Measurements from ENCODE around the gene KCNMA1. TPM values are rescaled to one million over a fixed set of nuclear protein-coding genes. Genes with fewer than 3 reads are reported as not detected.

KCNMA1 gene
- total RNA-seq, 1 experiment from 2014 or later = 0.49 TPM

DNA sequence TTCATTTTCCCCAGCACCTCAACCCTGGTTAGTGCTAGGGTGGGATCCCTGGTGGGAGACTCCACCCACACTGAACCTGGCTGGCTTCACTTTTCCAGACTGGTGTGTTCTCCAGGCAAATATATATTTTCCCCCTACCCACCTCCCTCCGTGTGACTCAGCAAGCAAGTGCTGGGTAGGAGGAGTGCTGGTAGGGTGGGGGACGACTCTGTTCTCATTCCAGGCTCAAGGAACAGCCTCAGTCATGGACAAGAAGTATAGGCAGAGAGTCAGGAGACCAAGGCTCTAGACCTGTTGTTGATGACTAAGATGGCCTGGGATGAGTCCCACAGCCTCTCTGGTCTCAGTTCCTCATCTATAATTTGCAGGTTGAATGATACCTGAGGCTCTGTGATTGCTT lies 328.1 kb downstream of the KCNMA1 start:
- Histone ChIP-seq H3K27me3 (ENCODE audit: insufficient read depth, low read length) (peaks cover 42% of the 10 kb centered on the region), H3K4me1 (ENCODE audit: control insufficient read depth in 1 of 2, insufficient read depth in 2 of 2, low read length in 2 of 2) (no peaks in the 10 kb centered on the region), H4K20me1 (ENCODE audit: insufficient read depth) (no peaks in the 10 kb centered on the region), H3K27ac (ENCODE audit: low read depth, low read length) (no peak overlapping the region), H3K9me2 (ENCODE audit: insufficient read depth) (no peaks in the 10 kb centered on the region), H3K4me2 (ENCODE audit: low read length) (no peak overlapping the region), H3K79me2 (ENCODE audit: insufficient read depth, low read length) (no peaks in the 10 kb centered on the region), H3K36me3 (ENCODE audit: control insufficient read depth in 1 of 2, insufficient read depth in 2 of 2, low read length in 2 of 2) (no peaks in the 10 kb centered on the region), H3K9ac (ENCODE audit: low read length) (no peak overlapping the region), H3K4me3 (replicated peaks in 1 of 2; ENCODE audit: low read depth in 1 of 2, low read length in 2 of 2) (no peak overlapping the region), H2AFZ (ENCODE audit: low read depth, low read length, poor library complexity, severe bottlenecking) (no peak overlapping the region), H3K9me3 (ENCODE audit: control insufficient read depth in 1 of 2, insufficient read depth in 1 of 2, low read depth in 1 of 2, low read length in 2 of 2) (no peaks in the 10 kb centered on the region)
- intact Hi-C loops (cut with micrococcal nuclease) = no loop called here
- POLR2A ChIA-PET = no interaction called here
- CTCF ChIA-PET = no interaction called here
- TF ChIP-seq SP1 (IDR thresholded peaks at IDR 0.05; ENCODE audit: low read depth) = no peak
- TF ChIP-seq, protein P1, sequence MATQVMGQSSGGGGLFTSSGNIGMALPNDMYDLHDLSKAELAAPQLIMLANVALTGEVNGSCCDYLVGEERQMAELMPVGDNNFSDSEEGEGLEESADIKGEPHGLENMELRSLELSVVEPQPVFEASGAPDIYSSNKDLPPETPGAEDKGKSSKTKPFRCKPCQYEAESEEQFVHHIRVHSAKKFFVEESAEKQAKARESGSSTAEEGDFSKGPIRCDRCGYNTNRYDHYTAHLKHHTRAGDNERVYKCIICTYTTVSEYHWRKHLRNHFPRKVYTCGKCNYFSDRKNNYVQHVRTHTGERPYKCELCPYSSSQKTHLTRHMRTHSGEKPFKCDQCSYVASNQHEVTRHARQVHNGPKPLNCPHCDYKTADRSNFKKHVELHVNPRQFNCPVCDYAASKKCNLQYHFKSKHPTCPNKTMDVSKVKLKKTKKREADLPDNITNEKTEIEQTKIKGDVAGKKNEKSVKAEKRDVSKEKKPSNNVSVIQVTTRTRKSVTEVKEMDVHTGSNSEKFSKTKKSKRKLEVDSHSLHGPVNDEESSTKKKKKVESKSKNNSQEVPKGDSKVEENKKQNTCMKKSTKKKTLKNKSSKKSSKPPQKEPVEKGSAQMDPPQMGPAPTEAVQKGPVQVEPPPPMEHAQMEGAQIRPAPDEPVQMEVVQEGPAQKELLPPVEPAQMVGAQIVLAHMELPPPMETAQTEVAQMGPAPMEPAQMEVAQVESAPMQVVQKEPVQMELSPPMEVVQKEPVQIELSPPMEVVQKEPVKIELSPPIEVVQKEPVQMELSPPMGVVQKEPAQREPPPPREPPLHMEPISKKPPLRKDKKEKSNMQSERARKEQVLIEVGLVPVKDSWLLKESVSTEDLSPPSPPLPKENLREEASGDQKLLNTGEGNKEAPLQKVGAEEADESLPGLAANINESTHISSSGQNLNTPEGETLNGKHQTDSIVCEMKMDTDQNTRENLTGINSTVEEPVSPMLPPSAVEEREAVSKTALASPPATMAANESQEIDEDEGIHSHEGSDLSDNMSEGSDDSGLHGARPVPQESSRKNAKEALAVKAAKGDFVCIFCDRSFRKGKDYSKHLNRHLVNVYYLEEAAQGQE (IDR thresholded peaks at IDR 0.05; ENCODE audit: low read depth) = no peak
- TF ChIP-seq, protein P2, sequence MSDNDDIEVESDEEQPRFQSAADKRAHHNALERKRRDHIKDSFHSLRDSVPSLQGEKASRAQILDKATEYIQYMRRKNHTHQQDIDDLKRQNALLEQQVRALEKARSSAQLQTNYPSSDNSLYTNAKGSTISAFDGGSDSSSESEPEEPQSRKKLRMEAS (IDR thresholded peaks at IDR 0.05) = no peak
- TF ChIP-seq TCF7L2 (IDR thresholded peaks at IDR 0.05; ENCODE audit: borderline replicate concordance, extremely low read depth, insufficient read depth, insufficient read length) = no peak
- TF ChIP-seq CEBPB (IDR thresholded peaks at IDR 0.05; ENCODE audit: low read depth) = no peak
- TF ChIP-seq SRF (IDR thresholded peaks at IDR 0.05; ENCODE audit: low read depth) = no peak
- no peak for TF ChIP-seq RAD21 (IDR thresholded peaks at IDR 0.05; ENCODE audit: low read depth)
- TF ChIP-seq, protein P3, sequence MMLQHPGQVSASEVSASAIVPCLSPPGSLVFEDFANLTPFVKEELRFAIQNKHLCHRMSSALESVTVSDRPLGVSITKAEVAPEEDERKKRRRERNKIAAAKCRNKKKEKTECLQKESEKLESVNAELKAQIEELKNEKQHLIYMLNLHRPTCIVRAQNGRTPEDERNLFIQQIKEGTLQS (IDR thresholded peaks at IDR 0.05) = no peak
- TF ChIP-seq CBX3 (IDR thresholded peaks at IDR 0.05; ENCODE audit: low read depth) = no peak
- no peak for TF ChIP-seq POLR2AphosphoS5 (IDR thresholded peaks at IDR 0.05; ENCODE audit: low read depth, low read length)
- no peak for TF ChIP-seq EGR1 (IDR thresholded peaks at IDR 0.05; ENCODE audit: low read depth)
- no peak for TF ChIP-seq EZH2 (IDR thresholded peaks at IDR 0.05)
- TF ChIP-seq SIN3A (IDR thresholded peaks at IDR 0.05; ENCODE audit: low read depth) = no peak
- TF ChIP-seq ZNF274 (IDR thresholded peaks at IDR 0.05; ENCODE audit: low read depth, low read length) = no peak
- TF ChIP-seq ELF1 (IDR thresholded peaks at IDR 0.05; ENCODE audit: borderline replicate concordance, low read depth) = no peak
- TF ChIP-seq JUND (IDR thresholded peaks at IDR 0.05) = no peak
- TF ChIP-seq FOSL1 (IDR thresholded peaks at IDR 0.05; ENCODE audit: low read depth) = no peak
- BruUV-seq (replicated peaks) = no TSS peak
- ATAC-seq (no peak), DNase-seq (ENCODE audit: low read depth, low spot score) (no peak)
- RAD21 ChIA-PET (ENCODE audit: low non-redundant PET in 1 of 2, low total read pairs in 2 of 2, uncharacterized antibody in 2 of 2, unreplicated experiment in 2 of 2) = no interaction called here

All from HCT116 (cell line).